Thoracic aorta (tissue), 2 donors: ENCODE results near the gene MYRIP. TPM values are rescaled to one million over a fixed set of nuclear protein-coding genes. Genes with fewer than 3 reads are reported as not detected.

ENCODE experiments used
- ATAC-seq: fragments of 150-250 bp; one replicate; pipeline ENCODE4 v1.8.0; 2017; ENCODE audit warnings: low read depth; ENCODE audit not compliant: insufficient number of reproducible peaks, low FRiP score
- DNase-seq: peaks from one replicate; pipeline ENCODE4 v3.0.0-alpha.2; 2020; ENCODE audit warnings: low spot score
- H3K27ac ChIP-seq, 2 donors: fragments of 200-600 bp; sonication (generic); 1 replicate in 1 of 2; 2 replicates in 1 of 2; pipeline ENCODE4 v1.5.1; 2016; ENCODE audit warnings: mild to moderate bottlenecking in 2 of 2, moderate library complexity in 2 of 2
- H3K27me3 ChIP-seq: fragments of 200-600 bp; sonication (generic); replicated peaks from 2 replicates; pipeline ENCODE4 v1.6.0; 2016; ENCODE audit warnings: mild to moderate bottlenecking; ENCODE audit not compliant: insufficient read depth
- H3K36me3 ChIP-seq: fragments of 200-600 bp; sonication (generic); one replicate; pipeline ENCODE4 v1.5.1; 2016
- H3K4me1 ChIP-seq, 2 donors: fragments of 200-600 bp; sonication (generic); 1 replicate in 1 of 2; 2 replicates in 1 of 2; pipeline versions ENCODE4 v1.5.1 to v1.6.0; 2016; ENCODE audit warnings: low read depth in 2 of 2, mild to moderate bottlenecking in 1 of 2; ENCODE audit not compliant: control insufficient read depth in 1 of 2
- H3K4me3 ChIP-seq: fragments of 200-600 bp; sonication (generic); 2 replicates; pipeline ENCODE4 v1.5.1; 2016; ENCODE audit warnings: mild to moderate bottlenecking
- H3K9me3 ChIP-seq: fragments of 200-600 bp; sonication (generic); 2 replicates; pipeline ENCODE4 v1.5.1; 2016
- total RNA-seq, 2 donors: library from RNA; depleted of rRNA; stranded (reverse); fragments of >200 nt; gene quantifications; one replicate each; pipeline versions ENCODE4 v1.1.0 to v1.2.3, GENCODE V29; 2016
- TF ChIP-seq, protein P1 (sequence below): fragments of 200-600 bp; sonication (generic); IDR thresholded peaks from one replicate; pipeline ENCODE4 v1.5.1; 2019; ENCODE audit warnings: antibody characterized with exemption

The MYRIP gene
- total RNA-seq, 2 donors from 2014 or later, result 1.5 to 5.1 TPM

DNA sequence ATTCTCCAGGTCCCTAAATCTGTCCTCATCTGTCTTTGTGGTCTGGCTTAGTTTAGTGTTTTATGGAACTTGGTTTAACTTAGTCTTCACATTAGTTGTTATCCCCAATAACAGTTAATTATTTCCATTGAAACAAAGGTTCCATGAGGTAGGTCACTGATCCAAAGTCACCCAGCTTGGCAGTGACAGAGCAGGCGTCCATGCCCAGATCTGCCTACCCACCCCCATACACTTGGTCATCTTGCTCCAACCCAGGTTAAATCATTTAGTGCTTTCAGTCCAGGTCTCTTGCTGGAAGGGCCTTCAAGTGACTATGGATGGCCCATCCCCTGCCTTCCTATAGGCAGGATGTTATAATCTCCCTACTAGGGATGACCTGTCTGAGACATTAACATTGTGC is 127.4 kb downstream of the MYRIP start:
- Histone ChIP-seq H3K27ac (no peak overlapping the region), H3K9me3 (no peaks in the 10 kb centered on the region), H3K36me3 (no peaks in the 10 kb centered on the region), H3K4me3 (no peak overlapping the region), H3K4me1 (peaks cover 0 to 7% of the 10 kb centered on the region in 2 donors), H3K27me3 (no peaks in the 10 kb centered on the region)
- DNase-seq (no peak), ATAC-seq (no peak)
- TF ChIP-seq, protein P1, sequence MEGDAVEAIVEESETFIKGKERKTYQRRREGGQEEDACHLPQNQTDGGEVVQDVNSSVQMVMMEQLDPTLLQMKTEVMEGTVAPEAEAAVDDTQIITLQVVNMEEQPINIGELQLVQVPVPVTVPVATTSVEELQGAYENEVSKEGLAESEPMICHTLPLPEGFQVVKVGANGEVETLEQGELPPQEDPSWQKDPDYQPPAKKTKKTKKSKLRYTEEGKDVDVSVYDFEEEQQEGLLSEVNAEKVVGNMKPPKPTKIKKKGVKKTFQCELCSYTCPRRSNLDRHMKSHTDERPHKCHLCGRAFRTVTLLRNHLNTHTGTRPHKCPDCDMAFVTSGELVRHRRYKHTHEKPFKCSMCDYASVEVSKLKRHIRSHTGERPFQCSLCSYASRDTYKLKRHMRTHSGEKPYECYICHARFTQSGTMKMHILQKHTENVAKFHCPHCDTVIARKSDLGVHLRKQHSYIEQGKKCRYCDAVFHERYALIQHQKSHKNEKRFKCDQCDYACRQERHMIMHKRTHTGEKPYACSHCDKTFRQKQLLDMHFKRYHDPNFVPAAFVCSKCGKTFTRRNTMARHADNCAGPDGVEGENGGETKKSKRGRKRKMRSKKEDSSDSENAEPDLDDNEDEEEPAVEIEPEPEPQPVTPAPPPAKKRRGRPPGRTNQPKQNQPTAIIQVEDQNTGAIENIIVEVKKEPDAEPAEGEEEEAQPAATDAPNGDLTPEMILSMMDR, result no peak

- ATAC-seq, result no peak
- Histone ChIP-seq H3K27ac (no peak overlapping the region), H3K36me3 (no peaks in the 10 kb centered on the region)
Observed at GRCh38 chr3:39937315-39937714, 127.9 kb downstream of the MYRIP start.

DNA sequence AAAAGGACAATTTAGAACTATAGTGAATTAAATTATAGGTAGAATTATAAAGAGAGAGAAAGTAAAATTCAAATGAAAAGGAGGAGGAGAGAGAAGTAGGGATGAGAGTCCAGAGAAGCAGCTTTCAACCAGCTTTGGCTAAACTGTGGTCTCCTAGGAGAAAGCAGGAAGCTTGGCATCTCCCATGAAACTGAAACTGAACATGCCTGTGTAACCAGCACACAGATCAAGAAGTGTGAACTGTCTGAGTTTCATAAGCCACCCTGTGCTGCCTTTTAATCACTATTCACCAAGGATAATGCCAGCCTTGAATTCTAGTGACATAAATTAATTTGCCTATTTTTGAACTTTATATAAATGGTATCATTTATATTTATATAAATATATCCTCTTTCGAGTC is 128.5 kb downstream of the MYRIP start:
- H3K27me3 ChIP-seq, result no peaks in the 10 kb centered on the region
- no peaks in the 10 kb centered on the region for H3K36me3 ChIP-seq
- H3K9me3 ChIP-seq, result no peaks in the 10 kb centered on the region
- TF ChIP-seq, protein P1, result no peak
- no peak for DNase-seq
- no peak overlapping the region for H3K27ac ChIP-seq
- H3K4me1 ChIP-seq, result peaks cover 0 to 7% of the 10 kb centered on the region in 2 donors
- H3K4me3 ChIP-seq, result no peak overlapping the region
- no peak for ATAC-seq

More at GRCh38 chr3:39937315-39937714, 127.9 kb downstream of the MYRIP start:
- Histone ChIP-seq H3K27me3 (no peaks in the 10 kb centered on the region), H3K4me1 (peaks cover 0 to 7% of the 10 kb centered on the region in 2 donors), H3K9me3 (no peaks in the 10 kb centered on the region), H3K4me3 (no peak overlapping the region)
- DNase-seq, result no peak
- TF ChIP-seq, protein P1, result no peak

DNA sequence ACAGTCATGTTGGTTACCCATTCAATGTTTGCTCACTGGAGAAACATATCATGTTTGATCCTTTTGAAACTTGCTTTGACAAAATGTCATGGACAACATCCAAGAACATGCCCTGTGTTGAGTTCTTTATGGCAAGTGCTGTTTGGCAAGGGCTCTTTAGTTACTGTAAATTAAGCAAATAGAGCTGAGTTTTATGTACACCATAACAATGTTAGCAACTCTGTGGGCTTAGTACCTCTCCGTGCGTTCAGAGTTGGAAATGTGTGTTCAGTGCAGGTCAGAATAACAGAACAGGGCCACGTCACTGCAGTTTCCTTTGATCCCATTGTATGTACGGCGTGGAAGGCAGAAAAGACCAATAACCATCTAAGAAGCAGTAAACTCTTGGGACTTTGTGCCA is 132.5 kb downstream of the MYRIP start:
- TF ChIP-seq, protein P1, result no peak
- no peak for DNase-seq
- no peak for ATAC-seq
- Histone ChIP-seq H3K27me3 (no peaks in the 10 kb centered on the region), H3K36me3 (no peaks in the 10 kb centered on the region), H3K9me3 (no peaks in the 10 kb centered on the region), H3K27ac (no peak overlapping the region), H3K4me3 (no peak overlapping the region), H3K4me1 (no peaks in the 10 kb centered on the region)

GRCh38 chr3:39960515-39961191 is 151.2 kb downstream of the MYRIP start:
- no peak for DNase-seq

More at GRCh38 chr3:39960515-39961191, 151.2 kb downstream of the MYRIP start:
- TF ChIP-seq, protein P1, result no peak
- Histone ChIP-seq H3K27ac (peak overlapping the region; percentile 39 to 58), H3K27me3 (no peaks in the 10 kb centered on the region), H3K9me3 (no peaks in the 10 kb centered on the region), H3K4me1 (peaks cover 26 to 36% of the 10 kb centered on the region in 2 donors), H3K36me3 (no peaks in the 10 kb centered on the region), H3K4me3 (peak overlapping the region; percentile 2)
- no peak for ATAC-seq
